ENCODE data around the gene CHRNA9.
"Not testable (repeated sequence)": the region's sequence is repeated elsewhere in the genome, so short reads cannot be mapped to it uniquely, and the experiment has no call there.

CHRNA9 gene, protein sequence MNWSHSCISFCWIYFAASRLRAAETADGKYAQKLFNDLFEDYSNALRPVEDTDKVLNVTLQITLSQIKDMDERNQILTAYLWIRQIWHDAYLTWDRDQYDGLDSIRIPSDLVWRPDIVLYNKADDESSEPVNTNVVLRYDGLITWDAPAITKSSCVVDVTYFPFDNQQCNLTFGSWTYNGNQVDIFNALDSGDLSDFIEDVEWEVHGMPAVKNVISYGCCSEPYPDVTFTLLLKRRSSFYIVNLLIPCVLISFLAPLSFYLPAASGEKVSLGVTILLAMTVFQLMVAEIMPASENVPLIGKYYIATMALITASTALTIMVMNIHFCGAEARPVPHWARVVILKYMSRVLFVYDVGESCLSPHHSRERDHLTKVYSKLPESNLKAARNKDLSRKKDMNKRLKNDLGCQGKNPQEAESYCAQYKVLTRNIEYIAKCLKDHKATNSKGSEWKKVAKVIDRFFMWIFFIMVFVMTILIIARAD

DNA sequence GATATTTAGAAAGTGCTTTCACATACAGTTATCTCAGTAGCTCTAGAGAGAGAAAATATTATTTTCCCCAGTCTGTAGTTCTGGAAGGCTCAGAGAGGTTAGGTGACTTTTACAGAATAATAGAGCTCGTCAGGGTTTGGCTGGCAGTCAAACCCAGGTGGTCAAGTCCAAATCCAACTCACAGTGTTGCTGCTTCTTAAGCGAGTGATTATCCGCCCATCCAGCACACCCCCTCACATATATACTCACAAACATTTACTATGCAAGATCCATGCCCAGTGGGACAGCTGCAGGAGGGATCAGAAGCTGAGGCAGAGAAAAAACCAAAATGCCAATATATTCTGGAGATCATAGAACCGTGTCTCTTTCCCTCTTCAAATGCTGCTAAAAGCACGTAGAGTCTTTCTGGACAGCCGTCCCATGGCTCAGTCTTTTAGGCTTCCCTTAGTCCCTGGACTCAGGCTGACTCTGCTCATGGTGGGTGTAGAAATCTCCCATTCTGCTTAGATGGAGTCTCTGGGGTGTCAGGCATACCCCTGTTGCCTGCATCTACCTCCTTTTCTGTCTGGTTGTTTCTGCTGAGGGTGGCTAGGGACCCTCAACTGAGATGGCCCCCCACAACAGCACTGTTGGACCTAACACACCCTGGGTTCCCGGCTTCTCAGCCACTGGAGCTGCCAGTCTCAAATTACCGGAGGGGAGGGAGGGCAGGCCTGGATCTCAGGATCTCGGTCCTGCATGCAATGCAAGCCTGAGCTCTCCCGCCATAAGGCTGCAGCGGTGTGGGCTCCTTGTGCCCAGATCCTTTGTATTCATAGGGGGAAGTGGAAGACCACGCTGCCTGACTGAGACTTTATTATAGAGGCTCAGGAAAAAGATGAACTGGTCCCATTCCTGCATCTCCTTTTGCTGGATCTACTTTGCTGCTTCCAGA, at the start of gene CHRNA9:
TSS of gene CHRNA9 (plus strand) at position 743 of the 934 bp plus-strand sequence. CDS start at position 878, 135 bp downstream.
- DNase-seq, result no peak

DNA sequence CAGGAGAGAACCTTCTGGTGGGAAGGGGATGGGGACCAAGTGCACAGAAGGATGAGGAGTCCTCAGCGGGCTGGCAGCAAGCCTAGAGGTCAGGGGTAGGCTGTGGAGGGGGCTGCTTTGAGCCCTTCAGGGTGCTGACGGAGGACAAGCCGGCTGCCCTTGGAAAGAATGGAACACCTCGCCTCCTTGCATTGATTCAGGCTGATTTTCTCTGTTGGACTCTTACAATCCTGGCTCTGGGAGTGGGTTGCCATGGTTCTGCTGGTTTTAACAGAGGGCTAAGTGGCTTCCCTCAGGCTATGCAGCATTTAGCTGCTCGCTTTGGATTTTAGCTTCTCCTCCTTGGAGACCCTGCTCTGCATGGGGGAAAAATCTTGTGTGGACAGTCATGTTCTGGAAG, 49.4 kb upstream of the CHRNA9 start:
- no peak for DNase-seq

DNA sequence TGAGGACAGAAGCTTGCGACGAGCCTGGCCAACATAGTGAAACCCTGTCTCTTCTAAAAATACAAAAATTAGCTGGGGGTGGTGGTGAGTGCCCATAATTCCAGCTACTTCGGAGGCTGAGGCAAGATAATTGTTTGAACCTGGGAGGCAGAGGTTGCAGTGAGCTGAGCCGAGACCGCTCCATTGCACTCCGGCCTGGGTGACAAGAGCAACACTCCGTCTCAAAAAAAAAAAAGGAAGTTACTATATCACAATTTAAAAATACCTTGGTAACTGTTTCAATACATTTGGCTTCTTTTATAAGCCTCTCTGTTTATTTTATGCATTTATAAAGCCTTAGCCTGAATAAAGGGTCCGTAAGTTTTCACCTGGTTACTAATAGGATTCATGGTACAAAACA, 46.6 kb upstream of the CHRNA9 start:
- no peak for DNase-seq

DNA sequence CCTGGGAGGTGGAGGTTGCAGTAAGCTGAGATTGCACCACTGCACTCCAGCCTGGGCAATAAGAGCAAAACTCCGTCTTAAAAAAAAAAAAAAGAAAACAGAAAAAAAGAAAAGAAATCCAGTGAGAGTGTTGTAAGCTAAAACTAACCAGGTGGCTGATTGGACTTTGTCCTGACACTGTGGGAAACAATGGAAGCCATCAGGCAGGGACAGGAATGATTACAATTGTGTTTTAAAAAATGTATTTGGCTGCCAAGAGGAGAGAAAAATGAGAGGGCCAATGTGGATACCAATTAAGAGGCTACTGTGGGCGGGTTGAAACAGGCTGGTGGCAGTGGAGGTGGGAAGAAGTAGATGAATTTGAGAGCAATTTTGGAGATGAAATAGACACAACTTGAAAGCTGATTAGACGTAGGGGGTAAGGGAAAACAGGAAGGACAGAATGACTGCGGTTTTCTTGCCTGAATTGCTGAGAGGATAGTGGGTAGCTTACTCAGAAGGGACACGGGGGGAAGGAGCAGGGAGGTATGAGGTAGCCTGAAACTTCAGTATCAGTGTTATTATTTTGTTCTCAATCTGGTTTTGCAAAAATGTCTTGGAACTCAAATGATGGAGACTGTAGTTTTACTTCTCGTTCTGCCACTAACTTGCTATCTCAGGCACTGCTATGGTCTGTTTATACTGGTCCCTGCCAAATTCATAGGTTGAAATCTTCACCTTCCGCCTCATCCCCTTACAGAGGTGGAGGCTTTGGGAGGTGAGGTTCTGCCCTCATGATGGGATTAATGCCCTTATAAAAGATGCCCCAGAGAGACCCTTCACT, 45.6 kb upstream of the CHRNA9 start:
- DNase-seq, result no peak

DNA sequence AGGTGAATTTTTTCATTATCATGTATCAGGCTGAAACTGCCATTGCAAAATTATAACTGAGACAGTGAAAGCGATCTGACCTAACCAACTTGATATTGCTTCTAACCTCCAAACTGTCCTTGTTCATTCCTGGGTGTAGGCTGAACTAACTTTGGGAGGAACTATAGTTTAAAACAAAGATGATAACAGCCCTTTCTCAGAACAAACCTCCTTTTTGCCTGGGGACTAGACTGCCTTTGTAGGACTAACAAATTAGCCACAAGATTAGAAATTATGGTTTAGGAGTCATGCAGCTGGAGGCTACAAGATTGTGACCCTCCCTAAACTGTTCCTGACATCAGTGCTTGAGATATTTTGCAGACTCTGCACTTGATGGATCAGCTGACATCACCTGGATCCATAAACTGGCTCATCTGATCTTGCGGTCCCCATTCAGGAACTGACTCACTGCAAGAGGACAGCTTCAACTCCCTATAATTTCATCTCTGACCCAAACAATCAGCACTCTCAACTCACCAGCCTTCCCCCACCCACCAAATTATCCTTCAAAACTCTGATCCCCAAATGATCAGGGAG, 44.4 kb upstream of the CHRNA9 start:
- DNase-seq, result not testable (repeated sequence)

DNA sequence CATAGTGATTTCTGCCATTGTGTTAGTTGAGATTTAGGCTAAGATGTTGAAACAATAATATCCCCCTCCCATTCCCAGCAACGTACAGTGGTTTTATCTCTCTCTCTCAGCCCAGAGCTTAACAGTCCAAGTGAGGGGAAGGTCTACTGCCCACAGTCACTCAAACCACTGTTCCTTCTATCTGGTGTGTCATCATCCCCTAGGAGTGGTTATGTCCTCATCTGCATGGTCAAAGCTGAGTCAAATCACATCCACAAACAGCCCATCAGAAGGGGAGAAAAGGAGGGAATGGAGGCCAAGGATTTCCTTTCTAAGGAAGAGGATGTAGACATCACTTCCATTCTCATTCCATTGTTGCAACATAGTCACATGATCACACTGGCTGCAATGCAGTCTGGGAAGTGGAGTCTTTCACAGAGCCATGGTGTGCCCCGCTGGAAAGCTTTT, 42.8 kb upstream of the CHRNA9 start:
- no peak for DNase-seq

DNA sequence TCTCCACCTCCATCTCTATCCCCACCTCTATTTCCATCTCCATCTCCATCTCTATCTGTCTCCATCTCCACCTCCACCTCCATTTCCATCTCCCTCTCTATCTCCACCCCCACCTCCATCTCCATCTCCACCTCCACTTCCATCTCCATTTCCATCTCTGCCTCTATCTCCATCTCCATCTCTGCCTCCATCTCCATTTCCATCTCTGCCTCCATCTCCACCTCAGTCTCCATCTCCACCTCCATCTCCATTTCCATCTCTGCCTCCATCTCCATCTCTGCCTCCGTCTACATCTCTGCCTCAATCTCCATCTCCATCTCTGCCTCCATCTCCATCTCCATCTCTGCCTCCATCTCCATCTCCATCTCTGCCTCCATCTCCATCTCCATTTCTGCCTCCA, 40.8 kb upstream of the CHRNA9 start:
- no peak for DNase-seq

- not testable (repeated sequence) for DNase-seq
Observed at GRCh38 chr4:40295030-40295429, 40.1 kb upstream of the CHRNA9 start.

DNA sequence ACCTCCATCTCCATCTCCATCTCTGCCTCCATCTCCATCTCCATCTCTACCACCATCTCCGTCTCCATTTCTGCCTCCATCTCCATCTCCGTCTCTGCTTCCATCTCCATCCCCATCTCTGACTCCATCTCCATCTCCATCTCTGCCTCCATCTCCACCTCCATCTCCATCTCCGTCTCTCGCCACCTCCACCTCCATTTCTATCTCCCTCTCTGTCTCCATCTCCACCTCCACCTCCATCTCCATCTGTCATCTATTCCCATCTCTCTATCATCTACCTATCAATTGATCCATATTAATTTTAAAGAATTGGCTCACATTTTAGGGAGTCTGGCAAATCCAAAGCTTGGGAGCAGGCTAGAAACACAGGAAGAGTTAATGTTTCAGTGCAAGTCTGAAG, 39.6 kb upstream of the CHRNA9 start:
- no peak for DNase-seq

DNA sequence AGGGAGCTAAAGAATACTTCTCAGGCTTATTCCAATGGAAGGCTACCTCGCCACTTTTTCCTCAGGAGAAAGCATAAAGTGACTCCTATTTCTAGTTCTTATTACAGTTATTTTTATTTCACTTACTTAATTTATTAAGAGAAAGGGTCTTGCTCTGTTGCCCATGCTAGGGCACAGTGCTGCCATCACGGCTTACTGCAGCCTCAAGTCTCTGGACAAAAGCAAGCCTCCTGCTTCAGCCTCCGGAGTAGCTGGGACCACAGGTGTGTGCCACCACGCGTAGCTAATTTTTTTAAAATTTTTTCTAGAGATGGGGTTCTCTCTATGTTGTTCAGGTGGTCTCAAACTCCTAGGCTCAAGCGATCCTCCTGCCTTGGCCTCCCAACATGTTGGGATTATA, 36.0 kb upstream of the CHRNA9 start:
- DNase-seq, result no peak

- no peak for DNase-seq
Observed at GRCh38 chr4:40299811-40300292, 35.3 kb upstream of the CHRNA9 start.

GRCh38 chr4:40300371-40301162, 34.6 kb upstream of the CHRNA9 start:
- DNase-seq, result no peak

- peak; percentile 49 for DNase-seq
Observed at GRCh38 chr4:40301603-40302002, 33.5 kb upstream of the CHRNA9 start.

GRCh38 chr4:40303751-40304150, 31.4 kb upstream of the CHRNA9 start:
- DNase-seq, result no peak

- DNase-seq, result peak; percentile 39
Observed at GRCh38 chr4:40305328-40306170, 29.6 kb upstream of the CHRNA9 start.

DNA sequence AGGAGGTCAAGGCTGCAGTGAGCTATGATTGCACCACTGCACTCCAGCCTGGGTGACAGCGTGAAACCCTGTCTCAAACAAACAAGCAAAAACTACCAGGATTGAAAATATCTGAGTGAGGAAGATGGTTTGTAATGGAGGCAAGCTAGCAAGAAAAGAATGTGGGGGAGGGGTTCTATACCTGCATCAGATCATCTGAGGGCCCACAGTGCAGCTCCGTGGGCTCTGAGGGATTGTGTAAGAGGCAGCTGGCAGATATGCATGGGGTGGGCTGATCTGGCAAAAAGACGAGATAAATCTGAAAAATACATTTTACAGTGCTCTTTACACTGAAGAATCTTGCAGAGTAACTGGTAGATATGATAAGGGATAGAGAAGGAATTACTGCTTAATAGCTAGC, 28.9 kb upstream of the CHRNA9 start:
- DNase-seq, result no peak

GRCh38 chr4:40306976-40307375, 28.2 kb upstream of the CHRNA9 start:
- DNase-seq, result no peak

- peak; percentile 60 for DNase-seq
Observed at GRCh38 chr4:40307627-40308497, 27.3 kb upstream of the CHRNA9 start.

DNA sequence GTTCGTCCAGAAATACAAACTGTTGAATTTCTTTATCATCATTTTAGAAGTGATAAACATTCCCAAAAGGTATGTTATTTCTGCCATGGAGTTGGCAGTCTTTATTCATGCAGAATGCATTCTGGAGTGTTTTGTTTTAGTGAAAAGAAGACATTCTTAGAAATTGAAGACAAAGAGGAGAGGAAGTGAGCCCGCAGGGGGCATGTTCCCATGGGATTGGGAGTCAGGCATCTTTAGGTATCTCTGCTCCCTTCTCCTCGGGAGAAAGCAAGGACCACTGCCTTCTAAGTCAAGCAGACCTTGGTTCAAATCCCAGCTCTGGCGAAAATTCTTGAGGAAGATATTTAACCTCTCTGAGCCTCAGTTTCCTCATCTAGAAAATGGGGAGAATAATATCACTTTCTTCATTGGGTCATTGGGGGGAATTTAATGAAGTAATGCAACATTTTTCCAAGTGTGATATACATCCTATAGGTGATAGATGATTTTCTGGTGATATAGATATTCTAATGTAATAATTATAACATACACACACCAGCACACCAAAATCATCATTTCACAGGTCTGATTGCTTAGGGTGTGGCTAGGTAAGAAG, 26.5 kb upstream of the CHRNA9 start:
- no peak for DNase-seq

All from activated CD4-positive, CD25-positive, alpha-beta regulatory T cell treated with anti-CD3 and anti-CD28 coated beads, Interleukin-2, amount 50 U/mL, for 72 hours (primary cell).